Activated naive CD4-positive, alpha-beta T cell treated with anti-CD3 and anti-CD28 coated beads, Interleukin-2, amount 50 U/mL, for 24 hours (primary cell): ENCODE results near the gene FNIP2.
"Not testable (repeated sequence)": the region's sequence is repeated elsewhere in the genome, so short reads cannot be mapped to it uniquely, and the experiment has no call there.

Source experiments
- H3K27ac Mint-ChIP-seq: one replicate; pipeline ENCODE4 v1.8.0; 2021; ENCODE audit warnings: mild to moderate bottlenecking, mixed read lengths
- H3K27me3 Mint-ChIP-seq: one replicate; pipeline ENCODE4 v1.8.0; 2021; ENCODE audit warnings: mixed read lengths
- H3K36me3 Mint-ChIP-seq: one replicate; pipeline ENCODE4 v1.8.0; 2021; ENCODE audit warnings: mixed read lengths
- H3K4me1 Mint-ChIP-seq: one replicate; pipeline ENCODE4 v1.8.0; 2021; ENCODE audit warnings: mixed read lengths
- H3K4me3 Mint-ChIP-seq: one replicate; pipeline ENCODE4 v1.8.0; 2021; ENCODE audit warnings: mild to moderate bottlenecking, mixed read lengths
- H3K9me3 Mint-ChIP-seq: one replicate; pipeline ENCODE4 v1.8.0; 2021; ENCODE audit warnings: mixed read lengths

The FNIP2 gene

GRCh38 chr4:158906073-158906472 lies 137.2 kb downstream of the FNIP2 start:
- H3K27me3 Mint-ChIP-seq: no peaks in the 10 kb centered on the region
- H3K9me3 Mint-ChIP-seq: no peaks in the 10 kb centered on the region
- no peak overlapping the region for H3K27ac Mint-ChIP-seq
- H3K4me3 Mint-ChIP-seq: no peak overlapping the region
- peaks cover 6% of the 10 kb centered on the region for H3K4me1 Mint-ChIP-seq
- H3K36me3 Mint-ChIP-seq: peaks cover 9% of the 10 kb centered on the region

- no peak overlapping the region for H3K4me3 Mint-ChIP-seq
- H3K9me3 Mint-ChIP-seq: no peaks in the 10 kb centered on the region
- no peaks in the 10 kb centered on the region for H3K4me1 Mint-ChIP-seq
- H3K27ac Mint-ChIP-seq: no peak overlapping the region
- no peaks in the 10 kb centered on the region for H3K36me3 Mint-ChIP-seq
- H3K27me3 Mint-ChIP-seq: no peaks in the 10 kb centered on the region
Observed at GRCh38 chr4:158912390-158912789, 143.6 kb downstream of the FNIP2 start.

- Mint-ChIP-seq H3K27ac (no peak overlapping the region), H3K36me3 (no peaks in the 10 kb centered on the region), H3K4me3 (no peak overlapping the region), H3K9me3 (no peaks in the 10 kb centered on the region), H3K4me1 (no peaks in the 10 kb centered on the region), H3K27me3 (no peaks in the 10 kb centered on the region)
Observed at GRCh38 chr4:158912806-158913205, 144.0 kb downstream of the FNIP2 start.

- H3K36me3 Mint-ChIP-seq: no peaks in the 10 kb centered on the region
- no peaks in the 10 kb centered on the region for H3K4me1 Mint-ChIP-seq
- H3K27me3 Mint-ChIP-seq: no peaks in the 10 kb centered on the region
- no peaks in the 10 kb centered on the region for H3K9me3 Mint-ChIP-seq
- no peak overlapping the region for H3K4me3 Mint-ChIP-seq
- no peak overlapping the region for H3K27ac Mint-ChIP-seq
Observed at GRCh38 chr4:158913766-158914165, 144.9 kb downstream of the FNIP2 start.

DNA sequence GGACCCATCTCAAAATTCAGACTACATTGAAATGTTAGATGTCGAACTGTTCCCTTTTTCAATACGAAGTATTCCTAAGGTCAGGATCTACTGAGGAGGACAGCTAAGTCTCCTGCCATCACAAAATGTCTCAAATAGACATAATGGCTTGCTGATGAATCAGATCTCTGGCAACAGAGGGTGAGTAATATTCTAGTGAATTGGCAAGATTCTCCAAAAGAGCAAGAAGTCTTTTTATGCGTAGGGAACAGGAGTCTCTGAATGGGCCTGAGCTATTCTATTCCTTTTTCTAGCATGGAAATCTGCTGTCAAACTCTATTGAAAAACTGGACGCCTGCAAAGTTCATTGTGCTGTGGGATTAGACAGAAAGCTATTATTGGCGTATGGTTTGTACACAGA lies 145.4 kb downstream of the FNIP2 start:
- no peak overlapping the region for H3K27ac Mint-ChIP-seq
- no peaks in the 10 kb centered on the region for H3K9me3 Mint-ChIP-seq
- H3K27me3 Mint-ChIP-seq: no peaks in the 10 kb centered on the region
- H3K4me1 Mint-ChIP-seq: no peaks in the 10 kb centered on the region
- no peaks in the 10 kb centered on the region for H3K36me3 Mint-ChIP-seq
- H3K4me3 Mint-ChIP-seq: no peak overlapping the region

- Mint-ChIP-seq H3K4me1 (no peaks in the 10 kb centered on the region), H3K27ac (no peak overlapping the region), H3K9me3 (no peaks in the 10 kb centered on the region), H3K36me3 (peaks cover 1% of the 10 kb centered on the region), H3K4me3 (no peak overlapping the region), H3K27me3 (no peaks in the 10 kb centered on the region)
Observed at GRCh38 chr4:158915683-158916241, 146.9 kb downstream of the FNIP2 start.

GRCh38 chr4:158920452-158920996 lies 151.7 kb downstream of the FNIP2 start:
- H3K27ac Mint-ChIP-seq, H3K27me3 Mint-ChIP-seq, H3K36me3 Mint-ChIP-seq, H3K4me1 Mint-ChIP-seq, H3K4me3 Mint-ChIP-seq, H3K9me3 Mint-ChIP-seq: not testable (repeated sequence)

- not testable (repeated sequence) for H3K27ac Mint-ChIP-seq, H3K4me3 Mint-ChIP-seq, H3K9me3 Mint-ChIP-seq, H3K36me3 Mint-ChIP-seq, H3K27me3 Mint-ChIP-seq
- peaks cover 18% of the 10 kb centered on the region for H3K4me1 Mint-ChIP-seq
Observed at GRCh38 chr4:158927774-158928173, 158.9 kb downstream of the FNIP2 start.

DNA sequence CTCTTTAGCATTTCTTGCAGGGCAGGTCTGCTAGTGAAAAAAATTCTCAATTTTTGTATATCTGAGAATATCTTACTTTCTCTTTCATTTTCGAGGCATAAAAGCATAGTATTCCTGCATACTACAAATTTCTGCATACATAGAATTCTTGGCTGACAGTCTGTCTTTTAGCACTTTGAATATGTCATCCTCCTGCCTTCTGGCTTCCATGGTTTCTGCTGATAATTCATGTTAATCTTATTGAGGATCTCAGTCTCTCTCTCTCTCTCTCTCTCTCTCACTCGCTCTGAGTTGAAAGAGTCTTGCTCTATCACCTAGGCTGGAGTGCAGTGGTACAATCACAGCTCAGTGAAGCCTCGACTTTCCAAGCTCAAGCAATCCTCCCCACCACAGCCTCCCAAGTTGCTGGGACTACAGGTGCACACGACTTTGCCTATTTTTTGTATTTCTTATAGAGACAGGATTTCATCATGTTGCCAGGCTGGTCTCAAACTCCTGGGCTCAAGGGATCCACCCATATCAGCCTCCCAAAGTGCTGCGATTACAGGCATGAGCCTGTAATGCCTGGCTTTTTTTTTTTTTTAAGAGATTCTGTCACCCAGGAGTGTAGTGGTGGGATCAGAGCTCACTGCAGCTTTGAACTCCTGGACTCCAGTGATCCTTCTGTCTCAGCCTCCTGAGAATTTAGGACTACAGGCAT lies 161.3 kb downstream of the FNIP2 start:
- no peak overlapping the region for H3K27ac Mint-ChIP-seq
- peak overlapping the region; percentile 43 for H3K4me3 Mint-ChIP-seq
- H3K36me3 Mint-ChIP-seq: no peaks in the 10 kb centered on the region
- no peaks in the 10 kb centered on the region for H3K9me3 Mint-ChIP-seq
- H3K4me1 Mint-ChIP-seq: peaks cover 18% of the 10 kb centered on the region
- no peaks in the 10 kb centered on the region for H3K27me3 Mint-ChIP-seq

DNA sequence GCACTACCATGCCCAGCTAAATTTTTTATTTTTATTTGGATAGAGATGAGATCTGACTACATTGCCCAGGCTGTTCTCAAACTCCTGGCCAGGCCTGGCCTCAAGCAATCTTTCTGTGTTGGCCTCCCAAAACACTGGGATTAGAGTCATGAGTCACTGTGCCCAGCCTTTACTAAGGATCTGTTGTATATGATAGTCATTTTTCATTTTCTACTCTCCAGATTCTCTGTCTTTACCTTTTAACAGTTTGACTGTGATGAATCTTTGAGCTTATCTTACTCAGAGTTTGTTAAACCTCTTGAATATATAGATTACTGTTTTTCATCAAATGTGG lies 161.8 kb downstream of the FNIP2 start:
- Mint-ChIP-seq H3K4me1 (peaks cover 18% of the 10 kb centered on the region), H3K9me3 (no peaks in the 10 kb centered on the region), H3K36me3 (no peaks in the 10 kb centered on the region), H3K4me3 (no peak overlapping the region), H3K27ac (no peak overlapping the region), H3K27me3 (no peaks in the 10 kb centered on the region)

GRCh38 chr4:158933236-158933635 lies 164.4 kb downstream of the FNIP2 start:
- H3K4me1 Mint-ChIP-seq: peaks cover 18% of the 10 kb centered on the region
- no peak overlapping the region for H3K27ac Mint-ChIP-seq
- H3K4me3 Mint-ChIP-seq: no peak overlapping the region
- no peaks in the 10 kb centered on the region for H3K36me3 Mint-ChIP-seq
- H3K9me3 Mint-ChIP-seq: no peaks in the 10 kb centered on the region
- no peaks in the 10 kb centered on the region for H3K27me3 Mint-ChIP-seq

- Mint-ChIP-seq H3K4me3 (no peak overlapping the region), H3K4me1 (peaks cover 12% of the 10 kb centered on the region), H3K36me3 (no peaks in the 10 kb centered on the region), H3K27me3 (no peaks in the 10 kb centered on the region), H3K27ac (no peak overlapping the region), H3K9me3 (no peaks in the 10 kb centered on the region)
Observed at GRCh38 chr4:158934996-158935669, 166.3 kb downstream of the FNIP2 start.

- H3K27me3 Mint-ChIP-seq: no peaks in the 10 kb centered on the region
- H3K9me3 Mint-ChIP-seq: no peaks in the 10 kb centered on the region
- H3K36me3 Mint-ChIP-seq: no peaks in the 10 kb centered on the region
- peaks cover under 1% of the 10 kb centered on the region for H3K4me1 Mint-ChIP-seq
- no peak overlapping the region for H3K4me3 Mint-ChIP-seq
- no peak overlapping the region for H3K27ac Mint-ChIP-seq
Observed at GRCh38 chr4:158936238-158936637, 167.4 kb downstream of the FNIP2 start.

- H3K27me3 Mint-ChIP-seq: no peaks in the 10 kb centered on the region
- no peaks in the 10 kb centered on the region for H3K9me3 Mint-ChIP-seq
- H3K4me1 Mint-ChIP-seq: no peaks in the 10 kb centered on the region
- no peak overlapping the region for H3K27ac Mint-ChIP-seq
- H3K36me3 Mint-ChIP-seq: no peaks in the 10 kb centered on the region
- no peak overlapping the region for H3K4me3 Mint-ChIP-seq
Observed at GRCh38 chr4:158938220-158939044, 169.6 kb downstream of the FNIP2 start.

GRCh38 chr4:158940271-158940670 lies 171.4 kb downstream of the FNIP2 start:
- no peaks in the 10 kb centered on the region for H3K4me1 Mint-ChIP-seq
- no peaks in the 10 kb centered on the region for H3K9me3 Mint-ChIP-seq
- no peak overlapping the region for H3K27ac Mint-ChIP-seq
- H3K4me3 Mint-ChIP-seq: no peak overlapping the region
- no peaks in the 10 kb centered on the region for H3K36me3 Mint-ChIP-seq
- H3K27me3 Mint-ChIP-seq: no peaks in the 10 kb centered on the region

DNA sequence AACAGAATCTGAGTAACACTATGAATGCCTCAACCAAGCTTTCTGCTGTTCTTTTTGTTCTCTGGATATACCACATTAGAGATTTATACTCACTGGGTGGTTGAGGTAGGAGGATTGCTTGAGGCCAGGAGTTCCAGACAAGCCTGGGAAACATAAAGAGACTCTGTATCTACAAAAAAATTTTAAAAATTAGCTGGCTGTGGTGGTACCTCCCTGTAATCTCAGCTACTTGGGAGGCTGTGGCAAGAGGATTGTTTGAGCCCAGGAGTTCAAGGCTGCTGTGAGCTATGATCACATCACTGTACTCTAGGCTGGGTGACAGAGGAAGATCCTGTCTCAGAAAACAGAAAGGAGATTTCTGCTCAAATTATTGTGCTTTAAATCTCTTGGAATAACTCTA lies 172.5 kb downstream of the FNIP2 start:
- Mint-ChIP-seq H3K36me3 (no peaks in the 10 kb centered on the region), H3K9me3 (no peaks in the 10 kb centered on the region), H3K27ac (no peak overlapping the region), H3K4me3 (no peak overlapping the region), H3K27me3 (no peaks in the 10 kb centered on the region), H3K4me1 (no peaks in the 10 kb centered on the region)
